Uterus (tissue), 2 donors: ENCODE results near the gene PHPT1.
"Not testable (repeated sequence)": the region's sequence is repeated elsewhere in the genome, so short reads cannot be mapped to it uniquely, and the experiment has no call there.

Source experiments
- POLR2A ChIP-seq, 2 donors: fragments of 450-650 bp; IDR thresholded peaks; one replicate each; pipeline ENCODE4 v1.6.1; 2016; ENCODE audit warnings: antibody characterized with exemption in 2 of 2, mild to moderate bottlenecking in 1 of 2, moderate library complexity in 1 of 2
- TF ChIP-seq, protein P1 (sequence below), 4 experiments: fragments of 200-600 bp in 2 of 4; fragments of 450-650 bp in 2 of 4; sonication (generic) in 2 of 4; IDR thresholded peaks; one replicate each; pipeline ENCODE4 v1.5.1; 2016 to 2019; ENCODE audit warnings: antibody characterized with exemption in 4 of 4, mild to moderate bottlenecking in 2 of 4, moderate library complexity in 1 of 4

DNA sequence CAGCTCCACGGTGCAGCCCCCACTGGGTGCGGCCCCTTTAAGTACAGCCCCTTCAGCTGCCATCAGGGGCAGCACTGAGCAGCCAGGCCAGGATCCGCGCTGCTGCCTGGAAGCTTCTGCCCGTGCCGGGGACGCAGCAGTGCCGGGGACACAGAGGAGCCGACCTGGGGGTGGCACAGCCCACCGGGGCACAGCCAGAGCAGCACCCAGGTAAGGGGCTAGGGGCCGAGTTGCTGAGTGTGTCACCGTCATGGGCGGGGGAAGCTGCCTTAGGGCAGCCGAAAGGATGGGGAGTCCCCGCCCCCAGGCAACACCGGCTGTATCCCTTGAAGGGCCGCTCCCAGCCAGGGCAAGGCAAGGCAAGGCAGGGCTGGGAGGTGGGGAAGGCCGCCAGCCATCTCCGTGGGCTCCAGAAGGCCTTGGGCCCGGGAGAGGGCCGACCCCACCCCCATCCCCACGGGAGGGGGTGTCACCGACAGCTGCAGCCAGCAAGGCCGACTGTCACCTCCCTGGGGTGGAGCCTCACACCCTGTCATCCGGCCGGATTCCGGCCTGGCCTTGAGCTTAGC is 6.7 kb upstream of the PHPT1 start, which contains the start of gene AJM1:
- TF ChIP-seq, protein P1, sequence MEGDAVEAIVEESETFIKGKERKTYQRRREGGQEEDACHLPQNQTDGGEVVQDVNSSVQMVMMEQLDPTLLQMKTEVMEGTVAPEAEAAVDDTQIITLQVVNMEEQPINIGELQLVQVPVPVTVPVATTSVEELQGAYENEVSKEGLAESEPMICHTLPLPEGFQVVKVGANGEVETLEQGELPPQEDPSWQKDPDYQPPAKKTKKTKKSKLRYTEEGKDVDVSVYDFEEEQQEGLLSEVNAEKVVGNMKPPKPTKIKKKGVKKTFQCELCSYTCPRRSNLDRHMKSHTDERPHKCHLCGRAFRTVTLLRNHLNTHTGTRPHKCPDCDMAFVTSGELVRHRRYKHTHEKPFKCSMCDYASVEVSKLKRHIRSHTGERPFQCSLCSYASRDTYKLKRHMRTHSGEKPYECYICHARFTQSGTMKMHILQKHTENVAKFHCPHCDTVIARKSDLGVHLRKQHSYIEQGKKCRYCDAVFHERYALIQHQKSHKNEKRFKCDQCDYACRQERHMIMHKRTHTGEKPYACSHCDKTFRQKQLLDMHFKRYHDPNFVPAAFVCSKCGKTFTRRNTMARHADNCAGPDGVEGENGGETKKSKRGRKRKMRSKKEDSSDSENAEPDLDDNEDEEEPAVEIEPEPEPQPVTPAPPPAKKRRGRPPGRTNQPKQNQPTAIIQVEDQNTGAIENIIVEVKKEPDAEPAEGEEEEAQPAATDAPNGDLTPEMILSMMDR (IDR thresholded peaks at IDR 0.05) = peak; percentile 68 to 94 (median 85)
- TF ChIP-seq POLR2A (IDR thresholded peaks at IDR 0.05) = not testable (repeated sequence)
